A549 treated with CpdA at 1 μM for 4 hours (cell line): Measurements from ENCODE around the gene FUT6. TPM values are rescaled to one million over a fixed set of nuclear protein-coding genes. Genes with fewer than 3 reads are reported as not detected.

Source experiments
- total RNA-seq: library from RNA; stranded (reverse); fragments of 200-300 nt; extraction: Qiagen RNA extraction; gene quantifications from 5 replicates; pipeline ENCODE4 v1.2.3, GENCODE V29; 2022; ENCODE audit warnings: low read depth

The FUT6 gene
- total RNA-seq, result not detected in 5 replicates

GRCh38 chr19:5839065-5840017 lies at the start of gene FUT6:
Gene FUT6 (minus strand): TSS chr19:5839702. CDS start chr19:5832567, 7,135 bp downstream.

DNA sequence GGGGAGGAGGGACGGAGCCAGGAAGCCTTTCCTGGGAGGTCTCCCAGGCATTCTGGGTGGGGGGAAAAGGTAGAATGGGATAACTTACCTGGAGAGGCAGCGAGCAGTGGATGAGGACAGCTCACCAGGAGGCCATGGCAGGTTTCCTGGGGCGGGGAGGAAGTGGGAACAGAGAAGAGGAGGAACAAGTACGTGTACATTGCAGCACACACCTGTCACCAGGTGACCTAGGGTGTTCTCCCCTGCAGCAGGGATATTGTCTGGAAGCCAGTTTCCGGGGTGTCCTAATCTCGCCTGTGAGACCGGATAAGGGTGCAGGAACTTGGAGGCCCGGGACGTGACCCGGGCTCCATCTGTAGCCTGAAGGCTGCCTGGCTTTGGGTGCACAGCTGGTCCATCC lies 11.8 kb upstream of the FUT6 start, which contains the start of gene FUT3:
Gene FUT3 (minus strand): TSS at position 148 of the 400 bp plus-strand sequence.

DNA sequence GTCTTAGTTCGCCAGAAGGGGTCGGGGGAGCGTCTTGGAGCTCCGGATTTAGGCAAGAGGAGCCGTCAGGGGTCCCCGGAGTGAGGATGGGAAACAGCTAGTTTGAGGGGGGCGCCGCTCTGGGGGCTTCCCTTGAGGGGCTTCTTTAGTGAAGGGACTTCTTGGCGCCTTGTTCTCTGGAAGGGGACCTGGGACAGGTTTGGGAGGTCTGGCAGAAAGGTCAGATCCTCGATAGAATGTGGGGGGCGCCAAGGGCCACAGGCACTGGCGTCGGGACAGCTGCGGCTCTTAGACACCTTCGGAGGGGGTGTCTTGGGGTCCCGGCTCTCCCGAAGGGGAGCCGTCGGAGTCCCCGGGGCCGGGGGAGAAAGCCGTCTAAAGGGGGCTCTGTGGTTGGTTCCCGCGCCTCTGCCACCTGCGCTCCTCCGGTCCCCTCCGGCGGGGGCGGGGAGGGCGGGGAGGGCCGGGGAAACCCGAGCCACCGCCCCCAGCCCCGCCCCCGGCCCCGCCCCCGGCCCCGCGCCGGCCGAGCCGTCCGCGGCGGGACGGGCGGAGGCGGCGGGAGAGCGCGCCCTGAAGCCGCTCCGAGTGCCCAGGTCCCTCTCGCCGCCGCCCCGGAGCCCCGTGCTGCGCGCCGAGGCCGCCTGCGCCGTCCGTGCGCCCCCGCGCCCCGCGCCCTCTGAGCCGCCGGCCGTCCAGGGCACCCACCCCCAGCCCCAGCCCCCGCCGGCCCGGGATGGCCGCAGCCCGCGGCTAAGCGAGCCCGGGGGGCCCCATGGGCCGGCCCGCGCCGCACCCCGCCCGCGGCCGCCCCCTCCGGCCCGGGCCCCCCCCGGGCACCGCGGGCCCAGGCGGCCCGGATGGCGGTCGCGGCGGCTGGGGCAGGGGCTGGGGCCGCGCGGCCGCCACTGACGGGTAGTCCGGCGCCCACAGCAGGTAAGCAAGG lies 34.7 kb downstream of the FUT6 start, which contains the start of gene NRTN:
Gene NRTN (plus strand): TSS at position 552 of the 946 bp plus-strand sequence. CDS start 19,099 bp downstream, outside the sequence.

GRCh38 chr19:5790559-5791520 lies 48.7 kb downstream of the FUT6 start, which contains the start of gene DUS3L:
Gene DUS3L (minus strand): TSS chr19:5791163. CDS start chr19:5791141, 22 bp downstream.

DNA sequence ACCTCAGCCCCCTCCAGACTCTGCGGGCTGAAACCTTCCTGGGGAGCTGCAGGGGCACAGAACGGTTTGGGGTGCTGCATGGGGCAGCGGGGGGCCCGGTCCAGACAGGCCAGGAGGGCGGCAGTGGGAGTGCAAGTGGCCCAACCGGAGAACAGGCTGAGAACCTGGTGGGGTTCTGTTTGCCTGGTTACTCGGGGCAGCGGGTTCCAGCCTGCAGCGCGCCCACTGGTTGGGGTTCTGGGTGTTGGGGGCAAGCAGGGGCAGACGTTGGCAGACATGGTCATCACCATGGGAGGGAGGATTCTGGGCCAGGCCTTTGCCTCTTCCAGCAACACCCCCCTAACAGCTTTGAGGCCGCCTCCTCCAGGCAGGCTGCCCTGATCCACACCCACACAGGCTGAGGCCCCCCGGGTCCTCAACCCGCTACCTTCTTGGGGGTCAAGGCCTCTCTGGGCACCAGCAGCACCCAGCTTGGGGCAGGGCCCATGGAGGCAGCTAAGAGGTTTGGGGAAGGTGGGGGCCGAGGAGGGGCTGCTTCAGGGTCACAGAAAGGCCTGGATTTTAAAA lies 54.8 kb downstream of the FUT6 start, which contains the start of gene PRR22:
Gene PRR22 (minus strand): TSS at position 166 of the 567 bp plus-strand sequence. CDS start 86 bp downstream, at position 80.

Other genes with a start within 250 kb of the FUT6 start
- gene SAFB2, start 216.9 kb downstream of the FUT6 start, total RNA-seq, result 31.1 to 44.9 TPM (median 39.8 TPM) in 5 replicates
- gene SAFB, start 216.6 kb downstream of the FUT6 start, total RNA-seq, result 58.8 to 63.8 TPM (median 62.6 TPM) in 5 replicates
- 52.3 to 71.7 TPM (median 63.8 TPM) in 5 replicates for gene MICOS13, start 159.2 kb downstream of the FUT6 start, total RNA-seq
- gene HSD11B1L, start 158.7 kb downstream of the FUT6 start, total RNA-seq, result 3.8 to 4.9 TPM (median 4.5 TPM) in 5 replicates
- 721 to 887 TPM (median 768 TPM) in 5 replicates for gene RPL36, start 149.4 kb downstream of the FUT6 start, total RNA-seq
- 47.0 to 62.5 TPM (median 60.5 TPM) in 5 replicates for gene LONP1, start 119.6 kb downstream of the FUT6 start, total RNA-seq
- gene CATSPERD, start 119.1 kb downstream of the FUT6 start, total RNA-seq, result 0.05 TPM in 1 of 5 replicates, not detected in the others
- gene PRR22, start 55.0 kb downstream of the FUT6 start, total RNA-seq, result 1.4 to 3.2 TPM (median 2.7 TPM) in 5 replicates
- gene DUS3L, start 48.5 kb downstream of the FUT6 start, total RNA-seq, result 27.8 to 31.9 TPM (median 30.1 TPM) in 5 replicates
- 0.27 to 0.96 TPM (median 0.58 TPM) in 5 replicates for gene NRTN, start 34.6 kb downstream of the FUT6 start, total RNA-seq
- 0.03 TPM in 1 of 5 replicates, not detected in the others for gene FUT3, start 11.7 kb upstream of the FUT6 start, total RNA-seq
- gene FUT5, start 30.8 kb upstream of the FUT6 start, total RNA-seq, result not detected in 5 replicates
- gene NDUFA11, start 64.1 kb upstream of the FUT6 start, total RNA-seq, result 196 to 305 TPM (median 288 TPM) in 5 replicates
- gene VMAC, start 65.2 kb upstream of the FUT6 start, total RNA-seq, result 0.36 to 0.64 TPM (median 0.48 TPM) in 5 replicates
- gene CAPS, start 74.6 kb upstream of the FUT6 start, total RNA-seq, result 0.91 to 1.5 TPM (median 1.1 TPM) in 5 replicates
- gene RANBP3, start 138.4 kb upstream of the FUT6 start, total RNA-seq, result 43.7 to 50.9 TPM (median 45.8 TPM) in 5 replicates